Thyroid gland (tissue), 4 donors: ENCODE data around the gene TAS1R2. TPM values are rescaled to one million over a fixed set of nuclear protein-coding genes. Genes with fewer than 3 reads are reported as not detected.

Experiments used
- DNase-seq, 2 donors: peaks; one replicate each; pipeline ENCODE4 v3.0.0-alpha.2; 2019
- H3K27ac ChIP-seq, 3 donors: fragments of 200-600 bp; sonication (generic); 1 replicate in 2 of 3; 2 replicates in 1 of 3; pipeline ENCODE4 v1.5.1; 2016 to 2019; ENCODE audit warnings: mild to moderate bottlenecking in 1 of 3, moderate library complexity in 1 of 3
- H3K27me3 ChIP-seq: fragments of 200-600 bp; sonication (generic); one replicate; pipeline ENCODE4 v1.5.1; 2019
- H3K36me3 ChIP-seq, 2 donors: fragments of 200-600 bp; sonication (generic); one replicate each; pipeline ENCODE4 v1.5.1; 2016 to 2019
- H3K4me1 ChIP-seq, 2 donors: fragments of 200-600 bp; sonication (generic); one replicate each; pipeline ENCODE4 v1.5.1; 2017 to 2019
- H3K4me3 ChIP-seq, 3 donors: fragments of 200-600 bp; sonication (generic); replicated peaks in 1 of 3; 1 replicate in 2 of 3; 2 replicates in 1 of 3; pipeline ENCODE4 v1.5.1; 2016; ENCODE audit warnings: mild to moderate bottlenecking in 1 of 3
- H3K9me3 ChIP-seq: fragments of 200-600 bp; sonication (generic); one replicate; pipeline ENCODE4 v1.5.1; 2017
- POLR2A ChIP-seq, 2 donors: fragments of 450-650 bp; IDR thresholded peaks; one replicate each; pipeline ENCODE4 v1.6.1; 2017; ENCODE audit warnings: antibody characterized with exemption in 2 of 2, mild to moderate bottlenecking in 2 of 2, moderate library complexity in 1 of 2
- WGBS, 2 donors: methylation state at CpG; one replicate each; pipeline ENCODE4 v1.1.5; 2017; 5-methylcytosine and 5-hydroxymethylcytosine counted together
- intact Hi-C: fragments of 100-400 bp; cut with DNase I; formaldehyde crosslinking; loops from one replicate; pipeline ENCODE4 v1.15.1; 2023
- total RNA-seq, 4 donors: library from RNA; depleted of rRNA; stranded (reverse); fragments of >200 nt; gene quantifications; one replicate each; pipeline ENCODE4 v1.2.3, GENCODE V29; 2016
- TF ChIP-seq, protein P1 (sequence below), 6 experiments: fragments of 200-600 bp in 3 of 6; fragments of 450-650 bp in 3 of 6; sonication (generic) in 3 of 6; IDR thresholded peaks; one replicate each; pipeline ENCODE4 v1.5.1; 2016 to 2019; ENCODE audit warnings: antibody characterized with exemption in 6 of 6, mild to moderate bottlenecking in 2 of 6, inconsistent platforms in 1 of 6, moderate library complexity in 1 of 6

The TAS1R2 gene
- total RNA-seq, 4 donors from 2014 or later: not detected

- Histone ChIP-seq H3K4me1 (no peaks in the 10 kb centered on the region), H3K4me3 (no peak overlapping the region), H3K36me3 (no peaks in the 10 kb centered on the region), H3K27ac (no peak overlapping the region), H3K27me3 (no peaks in the 10 kb centered on the region), H3K9me3 (no peaks in the 10 kb centered on the region)
- TF ChIP-seq, protein P1, sequence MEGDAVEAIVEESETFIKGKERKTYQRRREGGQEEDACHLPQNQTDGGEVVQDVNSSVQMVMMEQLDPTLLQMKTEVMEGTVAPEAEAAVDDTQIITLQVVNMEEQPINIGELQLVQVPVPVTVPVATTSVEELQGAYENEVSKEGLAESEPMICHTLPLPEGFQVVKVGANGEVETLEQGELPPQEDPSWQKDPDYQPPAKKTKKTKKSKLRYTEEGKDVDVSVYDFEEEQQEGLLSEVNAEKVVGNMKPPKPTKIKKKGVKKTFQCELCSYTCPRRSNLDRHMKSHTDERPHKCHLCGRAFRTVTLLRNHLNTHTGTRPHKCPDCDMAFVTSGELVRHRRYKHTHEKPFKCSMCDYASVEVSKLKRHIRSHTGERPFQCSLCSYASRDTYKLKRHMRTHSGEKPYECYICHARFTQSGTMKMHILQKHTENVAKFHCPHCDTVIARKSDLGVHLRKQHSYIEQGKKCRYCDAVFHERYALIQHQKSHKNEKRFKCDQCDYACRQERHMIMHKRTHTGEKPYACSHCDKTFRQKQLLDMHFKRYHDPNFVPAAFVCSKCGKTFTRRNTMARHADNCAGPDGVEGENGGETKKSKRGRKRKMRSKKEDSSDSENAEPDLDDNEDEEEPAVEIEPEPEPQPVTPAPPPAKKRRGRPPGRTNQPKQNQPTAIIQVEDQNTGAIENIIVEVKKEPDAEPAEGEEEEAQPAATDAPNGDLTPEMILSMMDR (IDR thresholded peaks at IDR 0.05): no peak
- TF ChIP-seq POLR2A (IDR thresholded peaks at IDR 0.05): no peak
- no peak for DNase-seq
- intact Hi-C loops: no loop called here
- 37 to 48% methylated on average over 4 to 6 of the region's 6 CpGs for WGBS, 2 donors
Measured at GRCh38 chr1:18814425-18814824, 45.0 kb downstream of the TAS1R2 start.

- H3K9me3 ChIP-seq: no peaks in the 10 kb centered on the region
- no peak overlapping the region for H3K4me3 ChIP-seq
- WGBS, 2 donors: 89% methylated on average over 7 of the region's 7 CpGs
- H3K27ac ChIP-seq: no peak overlapping the region
- H3K27me3 ChIP-seq: no peaks in the 10 kb centered on the region
- H3K36me3 ChIP-seq: no peaks in the 10 kb centered on the region
- DNase-seq: no peak
- intact Hi-C loops: no loop called here
- TF ChIP-seq, protein P1 (IDR thresholded peaks at IDR 0.05): no peak
- no peaks in the 10 kb centered on the region for H3K4me1 ChIP-seq
Measured at GRCh38 chr1:18812453-18812939, 47.0 kb downstream of the TAS1R2 start.

DNA sequence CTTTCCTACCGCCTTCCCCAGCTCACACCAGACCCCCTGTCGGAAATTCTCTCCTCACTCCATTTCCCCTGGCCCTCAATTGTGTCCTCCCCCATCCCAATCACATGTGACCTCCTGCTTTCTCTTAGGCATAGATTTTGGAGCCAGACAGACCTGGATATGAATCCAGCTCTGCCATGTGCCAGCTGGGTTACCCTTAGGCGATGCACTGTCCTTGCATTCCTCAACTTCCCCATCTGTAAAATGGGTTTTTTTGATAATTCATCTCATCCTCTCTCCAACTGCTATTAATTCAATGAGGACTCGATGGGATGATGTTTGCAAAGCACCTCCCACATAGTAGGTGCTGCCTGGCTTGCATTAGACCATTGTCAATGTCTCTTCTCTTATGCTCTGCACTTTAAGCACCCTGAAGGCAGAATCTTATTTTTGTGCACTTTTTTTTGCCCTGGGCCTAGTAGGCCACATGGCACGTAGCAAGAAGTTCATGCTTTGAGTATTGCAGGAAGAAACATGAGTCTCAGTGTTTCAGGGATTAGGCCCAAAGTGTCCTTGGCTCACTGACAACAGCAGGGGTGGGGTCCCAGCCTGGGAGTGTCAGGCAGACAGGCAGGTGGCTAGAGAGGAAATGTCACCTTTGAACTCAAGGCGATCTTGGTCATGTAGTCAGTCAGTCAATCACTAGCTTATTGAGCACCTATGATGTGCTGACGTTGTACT lies 47.6 kb downstream of the TAS1R2 start:
- TF ChIP-seq, protein P1 (IDR thresholded peaks at IDR 0.05): no peak
- TF ChIP-seq POLR2A (IDR thresholded peaks at IDR 0.05): no peak
- WGBS, 2 donors: 86% methylated on average over 7 of the region's 7 CpGs
- Histone ChIP-seq H3K27me3 (no peaks in the 10 kb centered on the region), H3K4me3 (no peak overlapping the region), H3K36me3 (no peaks in the 10 kb centered on the region), H3K27ac (no peak overlapping the region), H3K9me3 (no peaks in the 10 kb centered on the region), H3K4me1 (no peaks in the 10 kb centered on the region)
- intact Hi-C loops: no loop called here
- no peak for DNase-seq

DNA sequence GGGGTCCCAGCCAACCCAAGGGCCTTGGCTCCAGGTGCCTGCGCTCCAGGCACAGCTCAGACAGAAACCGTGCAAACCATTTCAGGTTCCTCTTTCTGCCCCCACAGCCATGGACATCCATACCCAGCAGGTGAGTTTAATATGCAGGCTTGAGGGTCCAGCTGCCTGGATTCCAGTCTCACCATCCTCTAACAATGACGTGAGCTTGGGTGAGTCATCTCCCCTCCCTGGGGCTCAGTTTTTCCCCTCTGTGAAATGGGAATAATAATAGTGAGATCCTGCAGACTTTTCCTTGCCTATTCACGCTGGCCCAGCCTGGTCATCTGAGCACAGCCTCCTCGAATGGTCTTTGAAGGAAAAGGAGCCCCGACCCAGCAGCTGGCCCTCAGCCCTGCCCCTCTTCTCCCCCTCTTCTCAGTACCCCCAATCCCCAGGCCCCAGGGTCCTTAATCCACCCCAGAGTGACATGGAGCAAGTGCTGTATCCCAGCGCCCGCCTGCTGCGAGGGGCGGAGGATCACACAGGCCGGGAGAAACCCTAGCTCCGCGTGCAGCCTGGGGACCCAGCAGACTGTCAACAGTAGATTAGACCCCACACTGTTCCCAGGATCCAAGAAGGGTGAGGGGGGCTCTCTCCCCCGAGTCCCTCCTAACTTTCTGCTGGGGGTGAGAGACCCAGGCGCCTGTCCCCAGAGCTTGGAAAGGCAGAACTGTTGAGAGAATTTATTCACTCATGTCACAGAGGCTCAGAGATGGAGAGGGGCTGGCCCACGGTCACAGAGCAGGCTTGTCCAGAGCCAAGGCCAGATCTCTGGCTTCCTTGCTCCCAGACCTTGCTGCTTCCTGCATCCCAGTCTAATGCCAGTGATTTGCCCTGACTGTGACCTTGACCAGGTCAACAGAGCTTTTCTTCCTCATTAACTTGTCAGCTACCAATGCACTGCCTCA lies 49.2 kb downstream of the TAS1R2 start:
- DNase-seq: no peak
- 77 to 78% methylated on average over 8 to 11 of the region's 16 CpGs for WGBS, 2 donors
- H3K27ac ChIP-seq: no peak overlapping the region
- no peak overlapping the region for H3K4me3 ChIP-seq
- no peaks in the 10 kb centered on the region for H3K27me3 ChIP-seq
- intact Hi-C loops: no loop called here
- TF ChIP-seq, protein P1 (IDR thresholded peaks at IDR 0.05): no peak
- TF ChIP-seq POLR2A (IDR thresholded peaks at IDR 0.05): no peak
- H3K9me3 ChIP-seq: no peaks in the 10 kb centered on the region
- no peaks in the 10 kb centered on the region for H3K36me3 ChIP-seq
- no peaks in the 10 kb centered on the region for H3K4me1 ChIP-seq

- intact Hi-C loops: no loop called here
- 68 to 77% methylated on average over 6 to 8 of the region's 8 CpGs for WGBS, 2 donors
- Histone ChIP-seq H3K27me3 (no peaks in the 10 kb centered on the region), H3K4me1 (no peaks in the 10 kb centered on the region), H3K9me3 (no peaks in the 10 kb centered on the region), H3K36me3 (no peaks in the 10 kb centered on the region), H3K4me3 (no peak overlapping the region), H3K27ac (no peak overlapping the region)
- DNase-seq: no peak
- TF ChIP-seq, protein P1 (IDR thresholded peaks at IDR 0.05): no peak
- TF ChIP-seq POLR2A (IDR thresholded peaks at IDR 0.05): no peak
Measured at GRCh38 chr1:18808550-18808949, 50.9 kb downstream of the TAS1R2 start.
